ENCODE data around the gene SKAP1.

SKAP1 gene

GRCh38 chr17:48123111-48123510, 306.9 kb downstream of the SKAP1 start:
- TF ChIP-seq CTCF (conservative IDR thresholded peaks at IDR 0.05; ENCODE audit: low read depth) = no peak
- DNase-seq (ENCODE audit: low spot score) = no peak
- ChIA-PET POLR2A (ENCODE audit: low non-redundant PET) (no interaction called here), CTCF (interaction anchor here (1.4 kb wide), 1 partner anchor 98 kb away, joined by 4 read pairs; no protein-coding TSS in a partner anchor)
- H3K27ac ChIP-seq = no peak overlapping the region; the same call in 1 of the 2 replicates

- peak overlapping the region; percentile 20; the same call in 1 of the 2 replicates for H3K27ac ChIP-seq
- TF ChIP-seq CTCF (conservative IDR thresholded peaks at IDR 0.05; ENCODE audit: low read depth) = no peak
- CTCF ChIA-PET = no interaction called here
- POLR2A ChIA-PET (ENCODE audit: low non-redundant PET) = no interaction called here
- no peak for DNase-seq (ENCODE audit: low spot score)
Measured at GRCh38 chr17:48122665-48123045, 307.4 kb downstream of the SKAP1 start.

- POLR2A ChIA-PET (ENCODE audit: low non-redundant PET) = no interaction called here
Measured at GRCh38 chr17:48121923-48122664, 307.9 kb downstream of the SKAP1 start.

GRCh38 chr17:48113201-48113676, 316.8 kb downstream of the SKAP1 start:
- no peak for DNase-seq (ENCODE audit: low spot score)
- TF ChIP-seq CTCF (conservative IDR thresholded peaks at IDR 0.05; ENCODE audit: low read depth) = no peak
- H3K27ac ChIP-seq = no peak overlapping the region
- ChIA-PET CTCF (interaction anchor here (0.6 kb wide), 1 partner anchor 40 kb away, joined by 4 read pairs; no protein-coding TSS in a partner anchor), POLR2A (ENCODE audit: low non-redundant PET) (no interaction called here)

More at GRCh38 chr17:48121923-48122664, 307.9 kb downstream of the SKAP1 start:
- peak overlapping the region; percentile 20 for H3K27ac ChIP-seq
- TF ChIP-seq CTCF (conservative IDR thresholded peaks at IDR 0.05; ENCODE audit: low read depth) = no peak
- CTCF ChIA-PET = no interaction called here
- no peak for DNase-seq (ENCODE audit: low spot score)

GRCh38 chr17:48111937-48112241, 318.1 kb downstream of the SKAP1 start:
- ChIA-PET POLR2A (ENCODE audit: low non-redundant PET) (no interaction called here), CTCF (interaction anchor here (1.0 kb wide), 1 partner anchor 12 kb away, joined by 3 read pairs; no protein-coding TSS in a partner anchor)
- no peak overlapping the region for H3K27ac ChIP-seq
- no peak for DNase-seq (ENCODE audit: low spot score)
- no peak for TF ChIP-seq CTCF (conservative IDR thresholded peaks at IDR 0.05; ENCODE audit: low read depth)

GRCh38 chr17:48110761-48111160, 319.3 kb downstream of the SKAP1 start:
- peak overlapping the region; percentile 21; the same call in 1 of the 2 replicates for H3K27ac ChIP-seq

More at GRCh38 chr17:48110761-48111160, 319.3 kb downstream of the SKAP1 start:
- no peak for TF ChIP-seq CTCF (conservative IDR thresholded peaks at IDR 0.05; ENCODE audit: low read depth)
- ChIA-PET POLR2A (ENCODE audit: low non-redundant PET) (no interaction called here), CTCF (no interaction called here)
- DNase-seq (ENCODE audit: low spot score) = no peak

Measured in RWPE1 (cell line).